NCI-H2107 treated with DMSO at 0.1 percent for 48 hours (cell line): ENCODE measurements around the gene SLC35B1.

Experiments
- DNase-seq: peaks from one replicate; lab custom pipeline; 2025; ENCODE audit not compliant: unreplicated experiment; lab: John Stamatoyannopoulos, UW

Gene SLC35B1

GRCh38 chr17:49707608-49708514 is at the start of gene SLC35B1:
Gene SLC35B1, minus strand, starts transcription at chr17:49707964. Its CDS starts 131 bp downstream, at chr17:49707833.
- peak; percentile 98 for DNase-seq

- DNase-seq, result no peak
Observed at GRCh38 chr17:49757151-49757777, 49.5 kb upstream of the SLC35B1 start.

GRCh38 chr17:49756323-49757150 is 48.8 kb upstream of the SLC35B1 start:
- DNase-seq, result no peak

- DNase-seq, result no peak
Observed at GRCh38 chr17:49755663-49756283, 48.0 kb upstream of the SLC35B1 start.

GRCh38 chr17:49753959-49754391 is 46.2 kb upstream of the SLC35B1 start:
- no peak for DNase-seq

- no peak for DNase-seq
Observed at GRCh38 chr17:49752508-49752907, 44.7 kb upstream of the SLC35B1 start.

GRCh38 chr17:49749730-49750129 is 42.0 kb upstream of the SLC35B1 start:
- DNase-seq, result no peak

GRCh38 chr17:49748791-49749190 is 41.0 kb upstream of the SLC35B1 start:
- DNase-seq, result peak; percentile 53

GRCh38 chr17:49748223-49748622 is 40.5 kb upstream of the SLC35B1 start:
- DNase-seq, result no peak

- no peak for DNase-seq
Observed at GRCh38 chr17:49747632-49748031, 39.9 kb upstream of the SLC35B1 start.

- DNase-seq, result peak; percentile 19
Observed at GRCh38 chr17:49746791-49747490, 39.2 kb upstream of the SLC35B1 start.

- DNase-seq, result no peak
Observed at GRCh38 chr17:49745175-49746139, 37.7 kb upstream of the SLC35B1 start.

GRCh38 chr17:49742166-49742638 is 34.4 kb upstream of the SLC35B1 start:
- no peak for DNase-seq

GRCh38 chr17:49741692-49742076 is 33.9 kb upstream of the SLC35B1 start:
- no peak for DNase-seq

- no peak for DNase-seq
Observed at GRCh38 chr17:49741009-49741691, 33.4 kb upstream of the SLC35B1 start.

- DNase-seq, result peak; percentile 79
Observed at GRCh38 chr17:49739641-49740271, 32.0 kb upstream of the SLC35B1 start.

- DNase-seq, result no peak
Observed at GRCh38 chr17:49738456-49739163, 30.8 kb upstream of the SLC35B1 start.
